T-helper 22 cell (primary cell): Measurements from ENCODE around the gene BUB3.

ENCODE experiments used
- DNase-seq: peaks from one replicate; pipeline ENCODE4 v3.0.0-alpha.2; 2020; ENCODE audit warnings: low read depth

The BUB3 gene

DNA sequence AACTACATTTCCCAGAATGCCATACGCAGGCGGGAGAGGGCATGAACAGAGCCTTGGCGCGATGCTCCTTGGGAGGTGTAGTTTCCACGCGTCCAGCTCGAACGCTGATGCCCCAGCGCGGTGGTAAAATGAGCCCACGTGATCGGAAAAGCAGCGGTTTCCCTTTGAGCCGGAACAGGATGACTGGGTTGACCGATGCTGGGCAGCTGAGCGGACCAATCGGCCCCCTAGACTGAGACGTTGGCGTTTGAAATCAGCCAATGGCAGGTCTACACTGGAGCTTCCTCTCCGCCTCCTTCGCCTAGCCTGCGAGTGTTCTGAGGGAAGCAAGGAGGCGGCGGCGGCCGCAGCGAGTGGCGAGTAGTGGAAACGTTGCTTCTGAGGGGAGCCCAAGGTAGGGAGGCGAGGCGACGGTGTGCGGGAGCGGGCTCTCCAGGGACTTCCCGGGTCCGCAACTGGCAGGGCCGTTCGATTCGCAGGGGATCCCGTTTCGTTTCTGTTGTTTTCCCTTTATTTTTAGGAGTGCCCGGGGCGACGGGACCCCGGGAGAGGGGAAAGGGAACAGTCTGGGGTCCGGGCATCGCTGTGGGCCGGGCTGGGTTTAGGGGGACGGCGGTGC is at the start of gene BUB3:
Gene BUB3 (plus strand): TSS at position 311 of the 619 bp plus-strand sequence. CDS start 516 bp downstream, outside the sequence.
- DNase-seq = peak; percentile 89

- DNase-seq = no peak
Measured at GRCh38 chr10:123109466-123109865, 44.7 kb upstream of the BUB3 start.

DNA sequence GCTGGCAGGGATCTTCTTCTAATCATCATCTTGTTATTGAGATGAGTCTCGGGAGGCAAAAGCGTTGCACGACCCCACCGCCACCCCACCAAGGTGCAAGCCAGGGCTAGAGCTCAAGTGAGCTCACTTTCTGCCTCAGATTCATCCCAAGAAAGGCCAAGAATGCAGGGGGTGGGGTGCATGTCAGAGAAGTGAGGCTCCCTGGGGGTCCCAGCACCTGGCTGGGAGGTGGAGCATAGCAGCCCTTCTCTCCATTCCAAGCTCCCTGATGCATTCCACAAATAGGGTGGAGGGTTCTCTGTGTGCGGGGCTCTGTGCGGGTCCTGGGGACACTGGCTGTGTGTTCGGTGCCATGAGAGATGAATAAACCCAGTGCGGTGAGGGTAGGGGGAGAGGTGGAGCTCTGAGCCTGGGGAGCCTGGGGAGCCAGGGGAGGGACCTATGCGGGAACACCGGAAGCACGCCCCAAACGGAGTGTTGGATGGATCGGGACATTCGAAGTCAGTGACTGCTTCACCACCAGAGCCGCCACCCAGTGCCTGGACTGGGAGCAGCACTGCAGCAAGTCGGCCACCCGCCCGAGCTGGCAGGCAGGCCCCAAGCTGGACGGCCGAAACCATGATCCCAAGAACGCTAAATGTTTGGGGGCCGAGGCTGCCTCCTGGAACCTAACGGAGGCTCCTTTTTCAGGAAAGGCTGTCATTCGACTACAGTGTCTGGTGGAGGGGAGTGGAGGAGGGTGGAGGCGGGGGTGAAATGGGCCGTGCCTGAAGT is 36.4 kb upstream of the BUB3 start:
- DNase-seq = no peak

GRCh38 chr10:123119081-123119480 is 35.1 kb upstream of the BUB3 start:
- DNase-seq = no peak

DNA sequence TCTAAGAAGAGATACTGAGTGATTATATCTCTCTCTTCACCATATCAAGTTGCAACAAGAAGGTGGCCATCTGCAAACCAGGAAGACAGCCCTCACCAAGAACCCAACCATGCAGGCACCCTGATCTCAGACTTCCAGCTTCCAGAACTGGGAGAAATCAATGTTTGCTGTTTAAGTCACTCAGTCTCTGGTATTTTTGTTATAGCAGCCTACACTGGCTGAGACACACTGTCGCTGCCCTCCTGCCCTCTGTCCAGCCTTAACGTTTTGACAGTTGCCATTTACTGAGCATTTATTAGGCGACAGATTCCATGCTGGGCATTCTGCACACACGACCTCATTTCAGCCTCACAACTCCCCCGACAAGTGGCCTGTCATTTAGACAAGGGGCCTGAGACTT is 28.0 kb upstream of the BUB3 start:
- no peak for DNase-seq

DNA sequence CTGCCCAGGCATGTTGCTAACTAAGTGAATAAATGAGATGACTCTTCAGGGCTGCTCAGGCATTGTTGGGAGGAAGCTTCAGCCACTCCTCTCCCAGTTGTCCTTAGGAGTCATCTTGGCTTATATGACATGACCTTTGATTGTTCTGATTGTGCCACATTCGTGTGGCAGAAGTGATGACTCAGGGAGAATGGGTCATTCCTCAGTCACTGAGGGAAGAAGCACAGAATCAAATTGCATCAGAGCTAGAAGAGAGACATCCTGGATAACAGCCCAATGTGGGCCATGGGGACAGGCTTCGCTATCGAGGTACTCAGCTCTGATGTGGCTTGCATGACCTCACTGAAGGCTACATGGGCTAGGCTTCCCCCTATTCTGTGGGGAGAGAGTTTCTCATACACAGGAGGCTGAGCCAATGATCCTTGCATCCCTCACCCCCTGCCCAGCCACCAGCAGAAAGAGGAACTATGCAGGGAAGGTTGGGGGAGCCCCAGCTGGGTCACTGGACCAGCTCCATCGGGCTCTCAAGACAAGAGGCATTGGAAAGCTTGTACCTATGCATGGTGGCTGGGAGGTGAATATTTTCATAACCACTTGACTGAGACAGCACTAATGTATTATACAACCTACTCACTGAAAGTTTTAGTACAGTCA is 24.5 kb upstream of the BUB3 start:
- no peak for DNase-seq

GRCh38 chr10:123132576-123133477 is 21.4 kb upstream of the BUB3 start:
- peak; percentile 57 for DNase-seq

GRCh38 chr10:123133541-123134342 is 20.5 kb upstream of the BUB3 start:
- DNase-seq = no peak

- DNase-seq = no peak
Measured at GRCh38 chr10:123134343-123134914, 19.8 kb upstream of the BUB3 start.

DNA sequence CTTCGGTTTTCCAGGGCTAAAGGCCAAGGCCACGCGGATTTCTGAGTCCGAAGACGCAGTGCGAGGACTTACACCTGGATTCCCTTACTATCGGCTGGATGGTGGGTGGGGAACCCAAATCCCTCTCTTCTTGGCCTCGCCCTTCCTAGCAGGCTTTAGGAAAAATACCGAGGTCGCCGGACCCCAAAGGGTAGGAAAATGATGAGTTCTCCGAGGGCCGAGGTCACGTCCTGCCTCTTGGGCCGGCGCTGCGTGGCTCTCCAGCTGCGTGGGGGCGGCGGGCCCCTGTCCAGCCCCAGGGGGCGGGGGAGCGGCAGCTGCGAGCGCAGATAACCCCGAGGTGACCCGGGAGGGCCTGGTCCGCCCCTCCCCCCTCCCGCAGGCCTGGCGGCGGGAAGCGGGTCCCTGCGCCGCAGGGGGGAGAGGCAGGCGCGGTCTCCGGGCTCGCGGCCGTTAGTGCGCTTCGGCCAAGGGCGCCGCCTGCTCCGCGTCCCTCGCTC is 19.2 kb upstream of the BUB3 start:
- no peak for DNase-seq

DNA sequence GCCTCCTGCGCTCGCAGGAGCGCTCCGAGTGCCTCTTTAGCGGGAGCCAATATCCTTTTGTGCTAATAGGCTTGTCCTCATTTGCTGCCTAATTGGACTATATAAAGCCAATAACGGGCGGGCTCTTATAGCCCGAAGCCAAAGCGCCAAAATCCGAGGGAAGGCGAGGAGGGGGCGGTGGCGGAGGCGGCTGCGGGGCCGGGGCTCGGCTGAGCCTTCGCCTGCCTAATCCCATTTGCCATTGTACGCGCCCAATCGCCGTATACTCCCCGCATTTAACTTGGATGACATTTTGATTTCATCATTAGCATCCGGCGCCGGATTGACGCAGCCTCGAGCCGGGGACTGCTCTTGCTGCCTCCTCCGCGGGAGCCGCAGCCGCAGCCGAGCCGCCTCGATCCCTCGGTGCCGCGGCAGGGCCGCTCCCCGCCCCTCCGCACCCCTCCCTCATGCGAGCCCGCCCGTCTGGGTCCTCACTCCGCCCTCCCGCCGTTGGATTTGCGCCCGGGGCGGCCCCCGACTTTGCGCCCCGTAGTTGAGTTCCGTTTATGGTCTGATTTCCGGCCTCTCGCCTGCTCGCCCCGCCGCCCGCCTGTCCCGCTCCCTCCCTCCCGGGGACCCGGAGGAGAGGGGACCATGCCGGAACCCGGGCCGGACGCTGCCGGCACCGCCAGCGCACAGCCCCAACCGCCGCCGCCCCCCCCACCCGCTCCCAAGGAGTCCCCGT is 18.6 kb upstream of the BUB3 start, which contains the start of gene HMX3:
Gene HMX3 (plus strand): TSS at position 556 of the 727 bp plus-strand sequence. CDS start 81 bp downstream, at position 637.
- DNase-seq = no peak

GRCh38 chr10:123136221-123136805 is 17.9 kb upstream of the BUB3 start:
- no peak for DNase-seq

- DNase-seq = no peak
Measured at GRCh38 chr10:123136806-123137642, 17.2 kb upstream of the BUB3 start.

- no peak for DNase-seq
Measured at GRCh38 chr10:123139165-123139520, 15.1 kb upstream of the BUB3 start.

DNA sequence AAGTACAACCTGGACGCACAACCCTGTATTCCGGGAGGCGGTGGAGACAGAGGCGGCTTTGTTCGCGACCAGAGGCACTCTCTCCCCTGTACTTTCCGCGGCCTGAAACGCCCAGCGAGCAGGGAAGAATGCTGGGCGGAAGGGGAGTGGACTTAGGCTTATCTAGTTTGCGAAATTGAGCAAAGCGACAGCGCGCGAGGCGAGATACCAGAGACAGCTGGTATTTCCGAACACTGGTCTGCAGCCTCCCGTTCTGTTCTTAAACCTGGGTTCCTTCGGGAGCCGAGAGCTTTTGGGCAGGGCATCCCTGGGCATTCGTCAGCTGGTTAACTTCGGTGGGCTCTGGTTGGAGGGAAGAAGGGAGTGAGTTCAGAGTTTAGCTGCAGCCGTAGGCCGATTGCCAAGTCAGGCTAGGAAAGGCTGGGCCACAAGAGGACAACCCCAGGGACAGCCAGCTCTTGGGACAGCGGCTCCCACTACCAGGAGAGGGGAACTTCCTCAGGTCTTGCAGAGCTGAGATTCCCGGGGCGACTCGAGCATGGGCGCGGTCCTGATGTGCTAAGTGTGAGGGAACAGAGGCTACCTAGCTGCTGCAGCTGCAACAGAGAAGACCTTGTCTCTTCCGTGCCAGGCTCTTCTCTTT is 14.6 kb upstream of the BUB3 start:
- no peak for DNase-seq

GRCh38 chr10:123140164-123140982 is 13.8 kb upstream of the BUB3 start:
- DNase-seq = no peak

DNA sequence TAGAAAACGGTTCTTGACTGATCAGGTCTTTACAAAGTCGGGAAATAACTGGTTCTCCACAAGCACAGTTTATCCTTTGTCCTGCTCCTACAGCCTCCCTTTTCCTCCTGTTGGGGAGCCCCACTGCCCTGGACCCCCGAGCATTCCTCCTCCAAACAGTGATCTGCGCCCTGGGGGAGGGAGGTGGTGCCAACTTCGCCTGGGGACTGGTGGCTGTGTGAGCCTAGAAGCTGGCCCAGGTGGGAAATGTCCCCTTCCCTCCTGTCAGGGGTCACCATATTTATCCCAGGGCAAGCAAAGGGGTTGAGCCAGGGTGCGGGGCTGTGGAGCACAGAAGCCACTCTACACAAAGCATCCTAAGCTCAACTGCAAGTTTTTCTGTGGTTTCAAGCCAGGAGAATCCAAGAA is 13.2 kb upstream of the BUB3 start:
- no peak for DNase-seq
